Measurements from ENCODE around the gene LIMS4.
"Not testable (repeated sequence)": the region's sequence is repeated elsewhere in the genome, so short reads cannot be mapped to it uniquely, and the experiment has no call there.

Gene LIMS4

GRCh38 chr2:110472171-110473058, at the start of gene LIMS4:
TSS of gene LIMS4 (minus strand) at chr2:110472816. CDS start at chr2:110472778, 38 bp downstream.
- not testable (repeated sequence) for DNase-seq (ENCODE audit: low read depth in 2 of 2)

- DNase-seq (ENCODE audit: low read depth in 2 of 2) = not testable (repeated sequence)
These were observed 27.2 kb upstream of the LIMS4 start for GRCh38 chr2:110499755-110500377.

- DNase-seq (ENCODE audit: low read depth in 2 of 2) = not testable (repeated sequence)
These were observed 23.4 kb upstream of the LIMS4 start for GRCh38 chr2:110496027-110496426.

- DNase-seq (ENCODE audit: low read depth in 2 of 2) = not testable (repeated sequence)
These were observed 21.9 kb upstream of the LIMS4 start for GRCh38 chr2:110494488-110494887.

GRCh38 chr2:110488991-110489390, 16.4 kb upstream of the LIMS4 start:
- DNase-seq (ENCODE audit: low read depth in 2 of 2) = not testable (repeated sequence)

- not testable (repeated sequence) for DNase-seq (ENCODE audit: low read depth in 2 of 2)
These were observed 10.1 kb upstream of the LIMS4 start for GRCh38 chr2:110482697-110483096.

GRCh38 chr2:110481200-110481599, 8.6 kb upstream of the LIMS4 start:
- not testable (repeated sequence) for DNase-seq (ENCODE audit: low read depth in 2 of 2)

- DNase-seq (ENCODE audit: low read depth in 2 of 2) = not testable (repeated sequence)
These were observed 7.5 kb upstream of the LIMS4 start for GRCh38 chr2:110480084-110480483.

- DNase-seq (ENCODE audit: low read depth in 2 of 2) = not testable (repeated sequence)
These were observed 4.8 kb upstream of the LIMS4 start for GRCh38 chr2:110477370-110477769.

GRCh38 chr2:110476952-110477351, 4.3 kb upstream of the LIMS4 start:
- not testable (repeated sequence) for DNase-seq (ENCODE audit: low read depth in 2 of 2)

- DNase-seq (ENCODE audit: low read depth in 2 of 2) = not testable (repeated sequence)
These were observed 3.2 kb upstream of the LIMS4 start for GRCh38 chr2:110475627-110476359.

GRCh38 chr2:110474898-110475297, 2.3 kb upstream of the LIMS4 start:
- DNase-seq (ENCODE audit: low read depth in 2 of 2) = not testable (repeated sequence)

- not testable (repeated sequence) for DNase-seq (ENCODE audit: low read depth in 2 of 2)
These were observed 393 bp upstream of the LIMS4 start for GRCh38 chr2:110473059-110473358.

- DNase-seq (ENCODE audit: low read depth in 2 of 2) = not testable (repeated sequence)
These were observed 3.7 kb downstream of the LIMS4 start for GRCh38 chr2:110468921-110469320.

- DNase-seq (ENCODE audit: low read depth in 2 of 2) = not testable (repeated sequence)
These were observed 7.3 kb downstream of the LIMS4 start for GRCh38 chr2:110465312-110465711.

- DNase-seq (ENCODE audit: low read depth in 2 of 2) = not testable (repeated sequence)
These were observed 10.2 kb downstream of the LIMS4 start for GRCh38 chr2:110462458-110462857.

- not testable (repeated sequence) for DNase-seq (ENCODE audit: low read depth in 2 of 2)
These were observed 12.3 kb downstream of the LIMS4 start for GRCh38 chr2:110460318-110460717.

GRCh38 chr2:110457214-110457590, 15.4 kb downstream of the LIMS4 start:
- DNase-seq (ENCODE audit: low read depth in 2 of 2) = not testable (repeated sequence)

GRCh38 chr2:110456291-110457213, 16.1 kb downstream of the LIMS4 start:
- DNase-seq (ENCODE audit: low read depth in 2 of 2) = not testable (repeated sequence)

GRCh38 chr2:110455080-110455670, 17.4 kb downstream of the LIMS4 start:
- not testable (repeated sequence) for DNase-seq (ENCODE audit: low read depth in 2 of 2)

- not testable (repeated sequence) for DNase-seq (ENCODE audit: low read depth in 2 of 2)
These were observed 21.7 kb downstream of the LIMS4 start for GRCh38 chr2:110450951-110451350.
